SK-N-SH (cell line): Measurements from ENCODE around the gene CLMN. TPM values are rescaled to one million over a fixed set of nuclear protein-coding genes. Genes with fewer than 3 reads are reported as not detected.

Source experiments
- CTCF ChIA-PET: fragments of 300-600, 350-600 bp; formaldehyde crosslinking; extraction: SDS; loops from one replicate; lab custom pipeline; 2021; lab: Yijun Ruan, JAX
- POLR2A ChIA-PET: fragments of 350-600 bp; sonication (Branson Sonifier 250); formaldehyde crosslinking; extraction: SDS; loops from one replicate; lab custom pipeline; 2020; ENCODE audit warnings: antibody characterized with exemption, inconsistent platforms; lab: Yijun Ruan, JAX
- DNase-seq: peaks from one replicate; pipeline ENCODE4 v3.0.0; 2012
- H2AFZ ChIP-seq: fragments of 200-600 bp; sonication (generic); 2 replicates; pipeline ENCODE4 v1.8.1; 2016; ENCODE audit warnings: antibody characterized with exemption, mild to moderate bottlenecking, low read depth
- H3F3A ChIP-seq: fragments of 200-600 bp; sonication (generic); replicated peaks from 2 replicates; pipeline ENCODE3; 2016; ENCODE audit warnings: antibody characterized with exemption, mild to moderate bottlenecking; ENCODE audit not compliant: insufficient read depth
- H3K27ac ChIP-seq, 2 experiments: fragments of 200-500 bp in 1 of 2; fragments of 200-600 bp in 1 of 2; sonication (Bioruptor generic) in 1 of 2; sonication (generic), shearing (Covaris generic) in 1 of 2; 2 replicates each; pipeline versions ENCODE4 v1.5.1 to v1.6.1; 2014 to 2016; ENCODE audit warnings: low read depth in 2 of 2, inconsistent platforms in 1 of 2, low read length in 1 of 2, mild to moderate bottlenecking in 1 of 2, mixed read lengths in 1 of 2
- H3K27me3 ChIP-seq: fragments of 200-600 bp; sonication (generic), shearing (Covaris generic); 2 replicates; pipeline ENCODE4 v1.6.1; 2016; ENCODE audit warnings: mixed run types; ENCODE audit not compliant: insufficient read depth
- H3K36me3 ChIP-seq, 2 experiments: fragments of 200-500 bp in 1 of 2; fragments of 200-600 bp in 1 of 2; sonication (Bioruptor generic) in 1 of 2; sonication (generic) in 1 of 2; replicated peaks in 1 of 2; 2 replicates each; pipeline versions ENCODE3 to v1.5.1; 2014 to 2016; ENCODE audit warnings: low read length in 1 of 2, mild to moderate bottlenecking in 1 of 2; ENCODE audit not compliant: insufficient read depth in 2 of 2, control insufficient read depth in 1 of 2
- H3K4me1 ChIP-seq, 2 experiments: fragments of 200-500 bp in 1 of 2; fragments of 200-600 bp in 1 of 2; sonication (Bioruptor generic) in 1 of 2; sonication (generic), shearing (Covaris generic) in 1 of 2; 2 replicates each; pipeline versions ENCODE4 v1.5.1 to v1.6.1; 2014 to 2016; ENCODE audit warnings: low read depth in 1 of 2, low read length in 1 of 2, mixed run types in 1 of 2; ENCODE audit not compliant: insufficient read depth in 2 of 2, control insufficient read depth in 1 of 2
- H3K4me2 ChIP-seq: fragments of 200-600 bp; sonication (generic), shearing (Covaris generic); 2 replicates; pipeline ENCODE4 v1.6.1; 2017; ENCODE audit warnings: mixed run types
- H3K4me3 ChIP-seq, 2 experiments: fragments of 200-500 bp in 1 of 2; fragments of 200-600 bp in 1 of 2; sonication (Bioruptor generic) in 1 of 2; sonication (generic), shearing (Covaris generic) in 1 of 2; 2 replicates each; pipeline versions ENCODE4 v1.5.1 to v1.8.1; 2014 to 2016; ENCODE audit warnings: low read depth in 2 of 2, inconsistent platforms in 1 of 2, low read length in 1 of 2, mild to moderate bottlenecking in 1 of 2, mixed read lengths in 1 of 2, moderate library complexity in 1 of 2
- H3K79me2 ChIP-seq: fragments of 200-600 bp; sonication (generic); 2 replicates; pipeline ENCODE4 v1.8.1; 2017; ENCODE audit warnings: mild to moderate bottlenecking; ENCODE audit not compliant: insufficient read depth
- H3K9ac ChIP-seq: fragments of 200-600 bp; sonication (generic); 2 replicates; pipeline ENCODE4 v1.6.1; 2017; ENCODE audit warnings: mixed run types
- H3K9me2 ChIP-seq: fragments of 200-600 bp; sonication (generic); 2 replicates; pipeline ENCODE4 v1.6.1; 2017; ENCODE audit warnings: mixed run types
- H3K9me3 ChIP-seq: fragments of 200-600 bp; sonication (generic); 2 replicates; pipeline ENCODE4 v1.6.1; 2017; ENCODE audit warnings: mixed run types, mild to moderate bottlenecking, moderate library complexity
- H4K20me1 ChIP-seq: fragments of 200-600 bp; sonication (generic); 2 replicates; pipeline ENCODE4 v1.6.1; 2017; ENCODE audit warnings: mild to moderate bottlenecking, mixed run types; ENCODE audit not compliant: insufficient read depth
- CHD2 ChIP-seq: fragments of 150-350 bp; IDR thresholded peaks from 2 replicates; pipeline ENCODE4 v1.6.1; 2018; ENCODE audit warnings: low read length; ENCODE audit not compliant: partially characterized antibody
- ELF1 ChIP-seq: IDR thresholded peaks from 2 replicates; pipeline ENCODE4 v1.4.0; 2012
- EP300 ChIP-seq, 2 experiments: IDR thresholded peaks; 2 replicates each; pipeline versions ENCODE4 v1.4.0 to v1.6.1; 2012; ENCODE audit warnings: borderline replicate concordance in 1 of 2, low read depth in 1 of 2, low read length in 1 of 2
- EZH2phosphoT487 ChIP-seq: fragments of 200-600 bp; sonication (generic); IDR thresholded peaks from 2 replicates; pipeline ENCODE4 v1.6.1; 2017; ENCODE audit warnings: low read depth, mixed run types, mild to moderate bottlenecking, antibody characterized with exemption, moderate library complexity, borderline replicate concordance
- FOXJ3 ChIP-seq: sonication (generic); formaldehyde crosslinking; IDR thresholded peaks from 2 replicates; pipeline ENCODE4 v1.5.1; 2020; ENCODE audit warnings: mild to moderate bottlenecking, missing genetic modification reagents
- FOXM1 ChIP-seq: IDR thresholded peaks from 2 replicates; pipeline ENCODE4 v1.4.0; 2012; ENCODE audit warnings: low read depth, mild to moderate bottlenecking
- GATA2 ChIP-seq: sonication (generic); formaldehyde crosslinking; IDR thresholded peaks from 2 replicates; pipeline ENCODE4 v1.5.0; 2020; ENCODE audit warnings: mild to moderate bottlenecking, missing genetic modification reagents
- IRF3 ChIP-seq: fragments of 150-350 bp; IDR thresholded peaks from 2 replicates; pipeline ENCODE4 v1.6.1; 2016; ENCODE audit warnings: mild to moderate bottlenecking, low read depth, low read length
- MEF2A ChIP-seq: IDR thresholded peaks from 2 replicates; pipeline ENCODE4 v1.4.0; 2012; ENCODE audit warnings: low read depth, borderline replicate concordance
- MXI1 ChIP-seq: IDR thresholded peaks from 2 replicates; pipeline ENCODE4 v1.6.1; 2012; ENCODE audit warnings: mild to moderate bottlenecking, low read depth, low read length, improper control_type of control experiment
- NFIC ChIP-seq: IDR thresholded peaks from 2 replicates; pipeline ENCODE4 v1.4.0; 2012; ENCODE audit warnings: borderline replicate concordance
- PBX3 ChIP-seq: IDR thresholded peaks from 2 replicates; pipeline ENCODE4; 2012
- POLR2AphosphoS5 ChIP-seq: IDR thresholded peaks from 2 replicates; pipeline ENCODE4 v1.6.1; 2012; ENCODE audit warnings: low read depth, low read length
- RCOR1 ChIP-seq: fragments of 150-350 bp; IDR thresholded peaks from 2 replicates; pipeline ENCODE4 v1.6.1; 2017; ENCODE audit warnings: antibody characterized with exemption, low read length
- REST ChIP-seq: IDR thresholded peaks from 2 replicates; pipeline ENCODE4 v1.6.1; 2012; ENCODE audit warnings: mild to moderate bottlenecking, low read depth, low read length, moderate library complexity
- RXRA ChIP-seq: IDR thresholded peaks from 2 replicates; pipeline ENCODE4 v1.4.0; 2012; ENCODE audit warnings: low read depth, mild to moderate bottlenecking, borderline replicate concordance
- SIN3A ChIP-seq: IDR thresholded peaks from 2 replicates; pipeline ENCODE4 v1.6.1; 2012; ENCODE audit warnings: low read depth, mild to moderate bottlenecking, low read length, moderate library complexity, borderline replicate concordance
- SMC3 ChIP-seq: IDR thresholded peaks from 2 replicates; pipeline ENCODE4 v1.6.1; 2012; ENCODE audit warnings: low read depth, low read length, improper control_type of control experiment
- TAF1 ChIP-seq: IDR thresholded peaks from 2 replicates; pipeline ENCODE4 v1.6.1; 2012; ENCODE audit warnings: low read depth, mild to moderate bottlenecking, low read length, moderate library complexity, borderline replicate concordance
- TEAD4 ChIP-seq: IDR thresholded peaks from 2 replicates; pipeline ENCODE4 v1.4.0; 2012; ENCODE audit warnings: mild to moderate bottlenecking, borderline replicate concordance; ENCODE audit not compliant: insufficient read depth
- USF1 ChIP-seq: IDR thresholded peaks from 2 replicates; pipeline ENCODE4 v1.4.0; 2012; ENCODE audit warnings: low read depth, borderline replicate concordance
- YY1 ChIP-seq: IDR thresholded peaks from 2 replicates; pipeline ENCODE4 v1.4.0; 2012; ENCODE audit warnings: low read depth, mild to moderate bottlenecking
- WGBS: methylation state at CpG from one replicate; pipeline ENCODE4 v1.1.6; 2017; ENCODE audit warnings: low lambda C conversion rate; 5-methylcytosine and 5-hydroxymethylcytosine counted together
- polyA plus RNA-seq, 3 experiments: library from polyadenylated mRNA; depleted of rRNA; stranded (reverse); fragments of >200 nt; gene quantifications; 2 replicates each; pipeline ENCODE4 v1.2.3, GENCODE V29; 2012

The CLMN gene
- polyA plus RNA-seq, 1 of the 3 experiments (the other 2 are of a cell fraction) = 1.4 TPM

- Histone ChIP-seq H3K9me2 (no peaks in the 10 kb centered on the region), H3K4me2 (no peak overlapping the region), H2AFZ (no peak overlapping the region), H3K27me3 (no peaks in the 10 kb centered on the region), H3K9me3 (no peaks in the 10 kb centered on the region), H3K4me3 (no peak overlapping the region), H3K36me3 (no peaks in the 10 kb centered on the region), H4K20me1 (no peaks in the 10 kb centered on the region), H3K79me2 (no peaks in the 10 kb centered on the region), H3F3A (no peaks in the 10 kb centered on the region), H3K9ac (no peak overlapping the region), H3K27ac (no peak overlapping the region), H3K4me1 (peaks cover 0 to 20% of the 10 kb centered on the region in 2 experiments; a peak in 2 of 4 replicates)
- 95% methylated on average over 3 of the region's 4 CpGs for WGBS
- ChIA-PET POLR2A (no interaction called here), CTCF (interaction anchor here (0.9 to 1.0 kb wide), 2 partner anchors 10 to 12 kb away, joined by 3 read pairs; no protein-coding TSS in a partner anchor)
- TF ChIP-seq IRF3 = no peak
- TF ChIP-seq PBX3 = no peak
- TF ChIP-seq TEAD4 = no peak
- no peak for TF ChIP-seq EZH2phosphoT487
- TF ChIP-seq NFIC = no peak
- TF ChIP-seq GATA2 (CRISPR knock-in tag) = no peak
- no peak for TF ChIP-seq TAF1
- TF ChIP-seq FOXJ3 = no peak
- TF ChIP-seq POLR2AphosphoS5 = no peak
- TF ChIP-seq MXI1 = no peak
- no peak for TF ChIP-seq CHD2
- no peak for TF ChIP-seq EP300 (IDR thresholded peaks at IDR 0.05; ENCODE audit: borderline replicate concordance in 1 of 2, low read depth in 1 of 2, low read length in 1 of 2)
- TF ChIP-seq ELF1 = no peak
- DNase-seq = no peak
These were observed 101.7 kb downstream of the CLMN start for GRCh38 chr14:95218006-95218405.

- 88% methylated on average over 10 of the region's 10 CpGs for WGBS
- Histone ChIP-seq H3K27ac (no peak overlapping the region), H3K27me3 (no peaks in the 10 kb centered on the region), H3K79me2 (no peaks in the 10 kb centered on the region), H4K20me1 (no peaks in the 10 kb centered on the region), H3K4me2 (no peak overlapping the region), H3K9me2 (no peaks in the 10 kb centered on the region), H3K36me3 (no peaks in the 10 kb centered on the region), H3K9me3 (no peaks in the 10 kb centered on the region), H2AFZ (no peak overlapping the region), H3K4me3 (no peak overlapping the region), H3K9ac (no peak overlapping the region), H3F3A (no peaks in the 10 kb centered on the region), H3K4me1 (peaks cover 0 to 19% of the 10 kb centered on the region in 2 experiments; a peak in 2 of 4 replicates)
- no peak for DNase-seq
- ChIA-PET POLR2A (no interaction called here), CTCF (interaction anchor here (0.9 to 1.0 kb wide), 2 partner anchors 11 kb away, joined by 3 read pairs; no protein-coding TSS in a partner anchor)
- no peak for TF ChIP-seq RXRA
- TF ChIP-seq YY1 = no peak
- no peak for TF ChIP-seq SMC3
- TF ChIP-seq CHD2 = no peak
- no peak for TF ChIP-seq USF1
- no peak for TF ChIP-seq GATA2 (CRISPR knock-in tag)
- TF ChIP-seq MEF2A = no peak
- TF ChIP-seq RCOR1 = no peak
- TF ChIP-seq REST = no peak
- TF ChIP-seq FOXM1 = no peak
- TF ChIP-seq MXI1 = no peak
- no peak for TF ChIP-seq FOXJ3
- TF ChIP-seq TEAD4 = no peak
- TF ChIP-seq SIN3A = no peak
These were observed 102.3 kb downstream of the CLMN start for GRCh38 chr14:95217391-95217900.
